Measurements from ENCODE around the gene TGFBR3.

GRCh38 chr1:91660708-91661107 is 225.2 kb downstream of the TGFBR3 start:
- TF ChIP-seq EZH2 (IDR thresholded peaks at IDR 0.05; ENCODE audit: insufficient read depth, poor library complexity, severe bottlenecking): no peak
- TF ChIP-seq EZH2phosphoT487 (IDR thresholded peaks at IDR 0.05; ENCODE audit: insufficient read depth, low read depth): no peak

Measured in GM23248 (cell line).